Kidney tubule cell (primary cell): Measurements from ENCODE around the gene APOL3.
"Not testable (repeated sequence)": the region's sequence is repeated elsewhere in the genome, so short reads cannot be mapped to it uniquely, and the experiment has no call there.

Experiments
- DNase-seq: peaks from one replicate; pipeline ENCODE4 v3.0.0-alpha.2; 2018; ENCODE audit warnings: low spot score

APOL3 gene

DNA sequence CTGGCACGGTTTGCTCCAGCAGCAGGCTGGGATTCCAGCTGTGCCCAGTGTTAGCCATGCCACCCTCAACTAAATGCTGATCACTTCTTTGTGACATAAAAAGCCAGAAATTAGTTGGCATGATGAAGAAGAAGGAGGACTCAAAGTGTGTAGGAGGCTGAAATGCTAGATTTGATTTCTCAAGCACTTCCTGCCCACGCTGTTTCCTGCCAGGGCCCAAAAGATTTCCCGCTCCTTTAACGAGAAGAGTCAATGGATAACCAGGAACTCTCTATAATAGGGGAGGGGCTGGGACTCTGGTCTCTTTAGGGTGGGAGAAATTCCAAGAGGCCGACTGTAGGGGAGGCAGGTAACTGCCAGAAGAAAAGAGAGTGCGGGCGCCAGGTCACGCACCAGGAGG lies 26.4 kb downstream of the APOL3 start:
- DNase-seq = no peak

GRCh38 chr22:36131907-36132306 lies 28.6 kb downstream of the APOL3 start:
- no peak for DNase-seq

- peak; percentile 19 for DNase-seq
Measured at GRCh38 chr22:36129486-36130388, 30.8 kb downstream of the APOL3 start.

DNA sequence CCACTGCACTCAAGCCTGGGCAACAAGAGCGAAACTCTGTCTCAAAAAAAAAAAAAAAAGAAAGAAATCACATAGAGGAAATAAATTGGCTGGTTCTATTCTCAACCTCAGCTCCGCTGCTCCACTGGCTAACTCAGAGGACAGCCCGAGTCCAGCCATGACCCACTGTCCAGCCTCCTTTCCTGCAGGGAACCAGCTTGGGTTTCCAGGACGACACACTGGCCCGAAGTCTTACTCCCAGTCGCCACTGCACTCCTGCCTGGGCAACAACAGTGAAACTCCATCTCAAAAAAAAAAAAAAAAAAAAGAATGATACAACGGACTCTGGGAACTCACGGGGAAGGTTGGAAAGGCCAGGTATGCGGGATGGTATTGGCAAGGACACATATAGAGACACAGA lies 31.5 kb downstream of the APOL3 start:
- DNase-seq = no peak

GRCh38 chr22:36125994-36126531 lies 34.5 kb downstream of the APOL3 start:
- DNase-seq = no peak

GRCh38 chr22:36125434-36125833 lies 35.1 kb downstream of the APOL3 start:
- no peak for DNase-seq

GRCh38 chr22:36124666-36125065 lies 35.9 kb downstream of the APOL3 start:
- DNase-seq = no peak

DNA sequence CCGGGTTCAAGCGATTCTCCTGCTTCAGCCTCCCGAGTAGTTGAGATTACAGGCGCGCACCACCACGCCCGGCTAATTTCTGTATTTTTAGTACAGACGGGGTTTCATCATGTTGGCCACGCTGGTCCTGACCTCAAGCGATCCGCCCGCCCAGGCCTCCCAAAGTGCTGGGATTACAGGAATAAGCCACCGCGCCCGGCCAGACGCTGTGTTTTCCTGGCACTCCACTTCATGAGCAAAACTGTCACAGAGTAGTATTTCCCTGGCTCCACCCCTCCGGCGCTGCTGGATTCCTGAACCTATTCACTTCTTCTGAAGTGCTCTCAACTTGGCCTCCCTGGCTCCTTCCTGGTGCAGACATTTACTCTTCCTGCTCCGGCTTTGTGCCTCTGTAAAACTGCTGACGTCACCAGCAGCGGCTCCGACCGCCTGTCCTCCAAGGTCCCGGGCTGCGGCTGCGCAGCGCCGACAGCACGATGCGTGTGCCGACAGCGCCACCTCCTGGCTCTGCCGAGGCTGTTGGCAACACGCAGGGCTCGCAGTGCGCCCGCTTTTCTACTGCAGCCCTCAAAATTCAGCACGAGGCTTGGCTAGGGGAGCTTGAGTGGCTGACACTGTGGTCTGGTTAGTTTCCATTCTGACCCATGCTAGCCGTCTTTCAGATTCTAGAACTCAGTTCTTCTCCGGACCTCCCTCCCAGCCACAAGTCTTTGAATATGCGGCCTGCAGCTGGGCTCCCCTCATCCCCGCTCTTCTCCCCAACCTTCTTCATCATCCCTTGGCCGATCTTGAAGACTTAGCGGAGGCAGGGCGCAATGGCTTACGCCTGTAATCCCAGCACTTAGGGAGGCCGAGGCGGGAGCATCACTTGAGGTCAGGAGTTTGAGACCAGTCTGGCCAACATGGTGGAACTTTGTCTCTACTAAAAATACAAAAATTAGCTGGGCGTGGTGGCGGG lies 36.6 kb downstream of the APOL3 start:
- DNase-seq = peak; percentile 97

- DNase-seq = not testable (repeated sequence)
Measured at GRCh38 chr22:36120621-36121351, 39.8 kb downstream of the APOL3 start.

- peak; percentile 68 for DNase-seq
Measured at GRCh38 chr22:36117053-36117554, 43.5 kb downstream of the APOL3 start.

- DNase-seq = no peak
Measured at GRCh38 chr22:36116127-36116526, 44.4 kb downstream of the APOL3 start.

GRCh38 chr22:36113121-36113520 lies 47.4 kb downstream of the APOL3 start:
- no peak for DNase-seq

- DNase-seq = no peak
Measured at GRCh38 chr22:36111316-36111715, 49.2 kb downstream of the APOL3 start.

- DNase-seq = no peak
Measured at GRCh38 chr22:36110306-36110881, 50.2 kb downstream of the APOL3 start.

- DNase-seq = no peak
Measured at GRCh38 chr22:36107436-36107835, 53.1 kb downstream of the APOL3 start.

GRCh38 chr22:36106910-36107309 lies 53.6 kb downstream of the APOL3 start:
- DNase-seq = no peak

- peak; percentile 26 for DNase-seq
Measured at GRCh38 chr22:36104988-36105387, 55.6 kb downstream of the APOL3 start.

DNA sequence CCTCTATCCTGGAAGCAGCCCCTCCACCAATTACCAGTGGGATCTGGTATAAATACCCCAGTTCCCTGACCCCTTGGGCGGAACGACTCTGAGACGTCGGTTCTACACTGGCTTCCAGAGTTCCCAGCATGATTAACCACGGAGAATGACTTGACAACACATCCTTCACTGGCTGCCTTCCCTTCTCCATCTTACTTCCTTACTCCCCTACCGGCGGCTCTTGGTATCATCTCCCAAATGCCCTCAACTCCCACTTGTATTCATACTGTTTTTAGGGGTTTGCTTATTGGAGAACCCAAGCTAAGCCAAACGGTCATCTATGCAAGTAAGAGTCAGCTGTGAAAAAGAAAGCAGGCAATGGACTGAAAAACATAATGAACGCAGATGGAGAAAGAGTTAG lies 56.1 kb downstream of the APOL3 start:
- DNase-seq = no peak

- DNase-seq = no peak
Measured at GRCh38 chr22:36103891-36104290, 56.7 kb downstream of the APOL3 start.

GRCh38 chr22:36102995-36103394 lies 57.6 kb downstream of the APOL3 start:
- no peak for DNase-seq

GRCh38 chr22:36101756-36102155 lies 58.8 kb downstream of the APOL3 start:
- no peak for DNase-seq
